COR-L47 (cell line): ENCODE results near the gene CRMP1.
A peak's percentile ranks its signal among the peaks of the same experiment; 100 is the strongest.

Source experiments
- DNase-seq: peaks from one replicate; lab custom pipeline; 2025; lab: John Stamatoyannopoulos, UW

The CRMP1 gene

GRCh38 chr4:5796976-5797375, 95.9 kb downstream of the CRMP1 start:
- DNase-seq = no peak

GRCh38 chr4:5795580-5795979, 97.3 kb downstream of the CRMP1 start:
- no peak for DNase-seq

GRCh38 chr4:5793514-5793913, 99.4 kb downstream of the CRMP1 start:
- DNase-seq = no peak

- DNase-seq = no peak
These were observed 101.2 kb downstream of the CRMP1 start for GRCh38 chr4:5791654-5792053.

- no peak for DNase-seq
These were observed 102.4 kb downstream of the CRMP1 start for GRCh38 chr4:5790546-5790857.

- no peak for DNase-seq
These were observed 103.7 kb downstream of the CRMP1 start for GRCh38 chr4:5789141-5789540.

- DNase-seq = no peak
These were observed 104.7 kb downstream of the CRMP1 start for GRCh38 chr4:5788144-5788543.

- DNase-seq = no peak
These were observed 105.6 kb downstream of the CRMP1 start for GRCh38 chr4:5787311-5787710.

- DNase-seq = no peak
These were observed 106.8 kb downstream of the CRMP1 start for GRCh38 chr4:5785806-5786680.

- no peak for DNase-seq
These were observed 107.8 kb downstream of the CRMP1 start for GRCh38 chr4:5784960-5785611.

- no peak for DNase-seq
These were observed 108.9 kb downstream of the CRMP1 start for GRCh38 chr4:5784021-5784420.

GRCh38 chr4:5783486-5783885, 109.4 kb downstream of the CRMP1 start:
- no peak for DNase-seq

- no peak for DNase-seq
These were observed 109.9 kb downstream of the CRMP1 start for GRCh38 chr4:5782829-5783476.

- DNase-seq = no peak
These were observed 111.2 kb downstream of the CRMP1 start for GRCh38 chr4:5781691-5782090.

- no peak for DNase-seq
These were observed 111.9 kb downstream of the CRMP1 start for GRCh38 chr4:5780831-5781480.

- no peak for DNase-seq
These were observed 116.4 kb downstream of the CRMP1 start for GRCh38 chr4:5776510-5776909.

GRCh38 chr4:5774416-5775036, 118.4 kb downstream of the CRMP1 start:
- DNase-seq = no peak

- no peak for DNase-seq
These were observed 119.7 kb downstream of the CRMP1 start for GRCh38 chr4:5773271-5773555.

- DNase-seq = peak; percentile 81
These were observed 120.2 kb downstream of the CRMP1 start for GRCh38 chr4:5772528-5773270.
